Type B pancreatic cell (in vitro differentiated cells): ENCODE measurements around the gene PRKCE. TPM values are rescaled to one million over a fixed set of nuclear protein-coding genes. Genes with fewer than 3 reads are reported as not detected.

Experiments used
- DNase-seq: peaks from one replicate; pipeline ENCODE4 v3.0.0; 2021; ENCODE audit warnings: mixed read lengths; ENCODE audit not compliant: unreplicated experiment; ENCODE audit errors: extremely low spot score
- H3K27ac Mint-ChIP-seq: 2 replicates; pipeline ENCODE4 v1.8.0; 2021; ENCODE audit warnings: mild to moderate bottlenecking, mixed read lengths
- H3K27me3 Mint-ChIP-seq: 2 replicates; pipeline ENCODE4 v1.8.0; 2021; ENCODE audit warnings: mixed read lengths
- H3K36me3 Mint-ChIP-seq: 2 replicates; pipeline ENCODE4 v1.8.0; 2021; ENCODE audit warnings: mixed read lengths
- H3K4me1 Mint-ChIP-seq: one replicate; pipeline ENCODE4 v1.8.0; 2021; ENCODE audit warnings: mixed read lengths; ENCODE audit not compliant: unreplicated experiment
- H3K4me3 Mint-ChIP-seq: 2 replicates; pipeline ENCODE4 v1.8.0; 2021; ENCODE audit warnings: mild to moderate bottlenecking, mixed read lengths
- H3K9me3 Mint-ChIP-seq: 2 replicates; pipeline ENCODE4 v1.8.0; 2021; ENCODE audit warnings: mixed read lengths
- total RNA-seq: library from RNA; stranded (reverse); gene quantifications from 2 replicates; pipeline ENCODE4 v1.2.1, GENCODE V29; 2021; ENCODE audit warnings: low replicate concordance
- TF ChIP-seq, protein P1 (sequence below): fragments of 200-600 bp; sonication (generic); conservative IDR thresholded peaks from 2 replicates; pipeline ENCODE4 v1.5.0; 2021; ENCODE audit warnings: antibody characterized with exemption, mild to moderate bottlenecking

The PRKCE gene
- total RNA-seq, 1 donor from 2014 or later, result 21.2 TPM

GRCh38 chr2:45610281-45611019, 41.0 kb upstream of the PRKCE start:
- H3K9me3 Mint-ChIP-seq, result no peaks in the 10 kb centered on the region
- H3K36me3 Mint-ChIP-seq, result no peaks in the 10 kb centered on the region
- peaks cover 5% of the 10 kb centered on the region for H3K4me1 Mint-ChIP-seq
- peak overlapping the region; percentile 99 for H3K4me3 Mint-ChIP-seq
- peak overlapping the region; percentile 98 for H3K27ac Mint-ChIP-seq
- no peak for DNase-seq
- no peaks in the 10 kb centered on the region for H3K27me3 Mint-ChIP-seq
- TF ChIP-seq, protein P1, sequence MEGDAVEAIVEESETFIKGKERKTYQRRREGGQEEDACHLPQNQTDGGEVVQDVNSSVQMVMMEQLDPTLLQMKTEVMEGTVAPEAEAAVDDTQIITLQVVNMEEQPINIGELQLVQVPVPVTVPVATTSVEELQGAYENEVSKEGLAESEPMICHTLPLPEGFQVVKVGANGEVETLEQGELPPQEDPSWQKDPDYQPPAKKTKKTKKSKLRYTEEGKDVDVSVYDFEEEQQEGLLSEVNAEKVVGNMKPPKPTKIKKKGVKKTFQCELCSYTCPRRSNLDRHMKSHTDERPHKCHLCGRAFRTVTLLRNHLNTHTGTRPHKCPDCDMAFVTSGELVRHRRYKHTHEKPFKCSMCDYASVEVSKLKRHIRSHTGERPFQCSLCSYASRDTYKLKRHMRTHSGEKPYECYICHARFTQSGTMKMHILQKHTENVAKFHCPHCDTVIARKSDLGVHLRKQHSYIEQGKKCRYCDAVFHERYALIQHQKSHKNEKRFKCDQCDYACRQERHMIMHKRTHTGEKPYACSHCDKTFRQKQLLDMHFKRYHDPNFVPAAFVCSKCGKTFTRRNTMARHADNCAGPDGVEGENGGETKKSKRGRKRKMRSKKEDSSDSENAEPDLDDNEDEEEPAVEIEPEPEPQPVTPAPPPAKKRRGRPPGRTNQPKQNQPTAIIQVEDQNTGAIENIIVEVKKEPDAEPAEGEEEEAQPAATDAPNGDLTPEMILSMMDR, result peak; percentile 36

DNA sequence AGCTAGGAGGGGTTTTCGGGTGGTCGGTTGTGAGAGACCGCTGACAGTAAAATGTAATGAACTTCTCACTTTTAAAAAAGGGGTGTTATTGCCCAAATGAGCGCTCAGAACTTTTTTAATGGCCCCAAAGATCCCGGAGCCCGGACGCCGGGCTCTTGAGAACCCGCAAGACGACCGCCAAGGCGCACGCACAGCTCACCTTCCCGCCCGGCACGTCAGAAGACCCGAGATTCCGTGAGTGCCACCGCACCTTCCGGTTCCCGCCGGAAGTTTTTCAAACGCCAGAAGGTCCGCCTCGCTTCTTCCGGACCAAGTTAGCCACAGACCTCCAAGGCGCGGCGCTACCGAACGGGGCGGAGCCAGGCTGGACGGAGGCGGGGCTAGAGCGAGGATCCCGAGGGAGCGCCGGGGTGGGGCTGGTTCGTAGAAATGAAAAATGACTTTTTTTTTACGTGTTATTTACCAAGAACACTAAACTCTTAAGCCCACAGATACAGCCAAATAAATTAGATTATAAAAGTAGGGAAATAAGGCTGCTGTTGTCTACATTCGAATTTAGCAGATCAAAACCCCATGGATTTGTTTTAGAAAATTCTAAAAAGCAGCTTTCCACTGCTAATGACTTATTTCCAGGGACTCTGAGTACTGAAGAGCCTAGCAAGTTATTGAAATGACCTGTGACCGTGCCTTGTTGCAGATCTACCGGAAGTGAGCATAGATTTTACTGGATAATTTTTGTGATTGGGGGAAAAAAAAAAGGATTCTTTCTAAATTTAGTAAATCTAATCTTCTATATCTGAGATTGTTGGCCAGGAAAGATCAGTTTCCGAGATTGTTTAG, 40.2 kb upstream of the PRKCE start, which contains the start of gene SRBD1:
TSS of gene SRBD1 (minus strand) at position 248 of the 840 bp plus-strand sequence. CDS start 5,826 bp downstream, outside the sequence.
- Mint-ChIP-seq H3K4me3 (peak within 1 kb of the TSS; percentile 99), H3K4me1 (peaks cover 5% of the 10 kb centered on the region), H3K27ac (peak within 1 kb of the TSS; percentile 98), H3K36me3 (no peaks in the 10 kb centered on the region), H3K9me3 (no peaks in the 10 kb centered on the region), H3K27me3 (no peaks in the 10 kb centered on the region)
- TF ChIP-seq, protein P1, result no peak
- DNase-seq, result peak; percentile 96

- TF ChIP-seq, protein P1, result no peak
- Mint-ChIP-seq H3K27me3 (no peaks in the 10 kb centered on the region), H3K27ac (peak overlapping the region; percentile 98), H3K4me3 (peak overlapping the region; percentile 37), H3K4me1 (peaks cover 5% of the 10 kb centered on the region), H3K9me3 (no peaks in the 10 kb centered on the region), H3K36me3 (no peaks in the 10 kb centered on the region)
- DNase-seq, result no peak
Observed at GRCh38 chr2:45612285-45612684, 39.2 kb upstream of the PRKCE start.

DNA sequence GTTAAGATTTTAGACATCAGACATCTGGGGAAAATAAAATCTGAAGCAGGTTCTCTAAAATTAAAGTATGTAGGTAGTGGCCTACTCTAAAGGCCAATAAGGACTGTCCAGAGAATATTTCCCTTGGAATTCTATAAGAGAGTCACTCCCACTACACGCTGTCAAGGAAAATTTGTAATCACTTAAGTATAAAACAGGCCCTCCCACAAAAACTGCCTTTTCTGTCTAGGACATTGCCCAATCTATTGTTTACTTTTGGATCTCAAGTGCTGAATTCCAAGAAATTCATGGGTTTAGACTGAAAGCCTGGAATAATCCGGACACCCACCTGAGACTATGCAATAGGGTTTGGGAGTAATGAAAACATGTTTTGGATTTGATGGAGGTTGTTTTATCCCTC, 38.7 kb upstream of the PRKCE start:
- H3K9me3 Mint-ChIP-seq, result no peaks in the 10 kb centered on the region
- no peaks in the 10 kb centered on the region for H3K36me3 Mint-ChIP-seq
- no peaks in the 10 kb centered on the region for H3K27me3 Mint-ChIP-seq
- H3K4me1 Mint-ChIP-seq, result peaks cover 5% of the 10 kb centered on the region
- TF ChIP-seq, protein P1, result no peak
- no peak overlapping the region for H3K27ac Mint-ChIP-seq
- DNase-seq, result no peak
- no peak overlapping the region for H3K4me3 Mint-ChIP-seq

DNA sequence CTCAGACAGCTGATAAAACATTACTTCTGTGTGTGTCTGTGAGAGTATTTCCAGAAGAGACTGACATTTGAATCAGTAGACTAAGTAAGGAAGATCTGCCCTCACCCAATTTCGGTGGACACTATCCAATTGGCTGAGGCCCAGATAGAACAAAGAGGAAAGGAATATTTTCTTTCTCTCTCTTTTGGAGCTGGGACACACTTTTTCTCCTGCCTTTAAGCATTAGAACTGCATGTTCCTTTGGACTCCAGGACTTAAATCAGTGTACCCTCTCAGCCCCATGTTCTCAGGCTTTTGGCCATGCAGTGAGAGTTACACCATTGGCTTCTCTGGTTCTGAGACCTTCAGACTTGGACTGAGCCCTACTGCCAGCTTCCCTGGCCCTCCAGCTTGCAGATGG, 37.1 kb upstream of the PRKCE start:
- TF ChIP-seq, protein P1, result no peak
- DNase-seq, result no peak
- Mint-ChIP-seq H3K36me3 (no peaks in the 10 kb centered on the region), H3K27ac (no peak overlapping the region), H3K27me3 (peaks cover 2% of the 10 kb centered on the region), H3K4me1 (peaks cover 5% of the 10 kb centered on the region), H3K9me3 (no peaks in the 10 kb centered on the region), H3K4me3 (no peak overlapping the region)
